HG03520 (cell line): ENCODE results near the gene RNF125.
"Not testable (repeated sequence)": the region's sequence is repeated elsewhere in the genome, so short reads cannot be mapped to it uniquely, and the experiment has no call there.

ENCODE experiments used
- ATAC-seq: cut with Tn5 transposase; IDR thresholded peaks from one replicate; pipeline ENCODE4 v1.9.1; 2021; ENCODE audit warnings: mild to moderate bottlenecking, moderate library complexity; ENCODE audit not compliant: unreplicated experiment

The RNF125 gene

GRCh38 chr18:32083781-32084180, 65.2 kb downstream of the RNF125 start:
- no peak for ATAC-seq

- ATAC-seq = no peak
Measured at GRCh38 chr18:32086881-32087280, 68.3 kb downstream of the RNF125 start.

GRCh38 chr18:32090831-32091230, 72.2 kb downstream of the RNF125 start:
- ATAC-seq = not testable (repeated sequence)

GRCh38 chr18:32091325-32091723, 72.7 kb downstream of the RNF125 start:
- ATAC-seq = no peak

- peak; percentile 55 for ATAC-seq
Measured at GRCh38 chr18:32091724-32092421, 73.2 kb downstream of the RNF125 start, which contains the start of gene RNF138. Gene RNF138 (plus strand): TSS chr18:32091874. CDS start chr18:32092777, 903 bp downstream.

GRCh38 chr18:32092422-32093101, 73.9 kb downstream of the RNF125 start:
- peak; percentile 74 for ATAC-seq

- peak; percentile 31 for ATAC-seq
Measured at GRCh38 chr18:32093102-32093511, 74.5 kb downstream of the RNF125 start.

- ATAC-seq = no peak
Measured at GRCh38 chr18:32093523-32093922, 74.9 kb downstream of the RNF125 start.

GRCh38 chr18:32095192-32095899, 76.7 kb downstream of the RNF125 start:
- ATAC-seq = no peak

GRCh38 chr18:32095900-32096229, 77.2 kb downstream of the RNF125 start:
- no peak for ATAC-seq

- ATAC-seq = no peak
Measured at GRCh38 chr18:32096946-32097345, 78.3 kb downstream of the RNF125 start.

GRCh38 chr18:32104516-32104915, 85.9 kb downstream of the RNF125 start:
- ATAC-seq = no peak

GRCh38 chr18:32110005-32110404, 91.4 kb downstream of the RNF125 start:
- no peak for ATAC-seq

GRCh38 chr18:32111706-32112105, 93.1 kb downstream of the RNF125 start:
- no peak for ATAC-seq

GRCh38 chr18:32112826-32113225, 94.2 kb downstream of the RNF125 start:
- ATAC-seq = no peak

GRCh38 chr18:32114293-32114942, 95.8 kb downstream of the RNF125 start:
- ATAC-seq = no peak

- ATAC-seq = no peak
Measured at GRCh38 chr18:32122039-32122438, 103.4 kb downstream of the RNF125 start.
